Neural cell (in vitro differentiated cells): ENCODE data around the gene JAG2. TPM values are rescaled to one million over a fixed set of nuclear protein-coding genes. Genes with fewer than 3 reads are reported as not detected.

ENCODE experiments used
- H2AFZ ChIP-seq: fragments of 200-600, 300-800 bp; sonication (generic), shearing (Covaris generic); 2 replicates; pipeline ENCODE4 v1.6.0; 2014; ENCODE audit warnings: low read depth, mild to moderate bottlenecking, antibody characterized with exemption, low read length, moderate library complexity
- H3F3A ChIP-seq: fragments of 200-600 bp; shearing (Covaris generic); 2 replicates; pipeline ENCODE4 v1.6.1; 2016; ENCODE audit warnings: mild to moderate bottlenecking, moderate library complexity, mixed read lengths, antibody characterized with exemption, low read length; ENCODE audit not compliant: insufficient read depth, poor library complexity, severe bottlenecking
- H3K27ac ChIP-seq: fragments of 200-600, 300-800 bp; sonication (generic), shearing (Covaris generic); 2 replicates; pipeline ENCODE4 v1.5.1; 2014; ENCODE audit warnings: mild to moderate bottlenecking, low read length, moderate library complexity
- H3K27me3 ChIP-seq: fragments of 300-800, 200-600 bp; sonication (generic), shearing (Covaris generic); 2 replicates; pipeline ENCODE4 v1.6.0; 2014; ENCODE audit warnings: mild to moderate bottlenecking, low read depth, low read length, moderate library complexity; ENCODE audit not compliant: insufficient read depth
- H3K36me3 ChIP-seq: fragments of 300-800, 200-600 bp; sonication (generic), shearing (Covaris generic); 2 replicates; pipeline ENCODE4 v1.5.1; 2014; ENCODE audit warnings: mild to moderate bottlenecking, antibody characterized with exemption, low read length, moderate library complexity; ENCODE audit not compliant: insufficient read depth
- H3K4me2 ChIP-seq: fragments of 300-800, 200-600 bp; sonication (generic), shearing (Covaris generic); 2 replicates; pipeline ENCODE4 v1.6.0; 2014; ENCODE audit warnings: mild to moderate bottlenecking, low read length
- H3K4me3 ChIP-seq: fragments of 300-800, 200-600 bp; sonication (generic), shearing (Covaris generic); 2 replicates; pipeline ENCODE4 v1.5.1; 2014; ENCODE audit warnings: mild to moderate bottlenecking, low read length, moderate library complexity
- H3K79me2 ChIP-seq: fragments of 200-600 bp; shearing (Covaris generic); replicated peaks from 2 replicates; pipeline ENCODE4 v1.6.0; 2014; ENCODE audit warnings: mild to moderate bottlenecking, low read length, moderate library complexity; ENCODE audit not compliant: insufficient read depth
- H3K9ac ChIP-seq: fragments of 300-800, 200-600 bp; sonication (generic), shearing (Covaris generic); 2 replicates; pipeline ENCODE4 v1.6.1; 2016; ENCODE audit warnings: mild to moderate bottlenecking, low read length, mixed read lengths
- H3K9me2 ChIP-seq: fragments of 200-600 bp; shearing (Covaris generic); 2 replicates; pipeline ENCODE4 v1.6.1; 2016; ENCODE audit warnings: mild to moderate bottlenecking, low read length, mixed read lengths; ENCODE audit not compliant: insufficient read depth
- H3K9me3 ChIP-seq: fragments of 200-600, 300-800 bp; sonication (generic), shearing (Covaris generic); 2 replicates; pipeline ENCODE4 v1.6.1; 2016; ENCODE audit warnings: mild to moderate bottlenecking, mixed run types, low read length, moderate library complexity, mixed read lengths
- H4K20me1 ChIP-seq: fragments of 200-600 bp; shearing (Covaris generic); 2 replicates; pipeline ENCODE4 v1.6.1; 2016; ENCODE audit warnings: mild to moderate bottlenecking, mixed run types; ENCODE audit not compliant: insufficient read depth
- CTCF ChIP-seq: fragments of 450-650 bp; IDR thresholded peaks from 2 replicates; pipeline ENCODE4 v1.5.1; 2014; ENCODE audit warnings: antibody characterized with exemption, mild to moderate bottlenecking, moderate library complexity; ENCODE audit not compliant: poor library complexity, severe bottlenecking
- EP300 ChIP-seq: fragments of 450-650 bp; conservative IDR thresholded peaks from 2 replicates; pipeline ENCODE4 v1.6.1; 2014; ENCODE audit warnings: antibody characterized with exemption, mild to moderate bottlenecking, moderate library complexity; ENCODE audit not compliant: poor library complexity, severe bottlenecking
- EZH2 ChIP-seq: fragments of 200-600, 300-800 bp; shearing (Covaris generic), sonication (generic); IDR thresholded peaks from 2 replicates; pipeline ENCODE4 v1.6.1; 2014; ENCODE audit warnings: antibody characterized with exemption, low read length, borderline replicate concordance, mild to moderate bottlenecking; ENCODE audit not compliant: insufficient read depth, poor library complexity, severe bottlenecking
- POLR2AphosphoS5 ChIP-seq: IDR thresholded peaks from 2 replicates; pipeline ENCODE4 v1.6.1; 2012
- RAD21 ChIP-seq: fragments of 450-650 bp; conservative IDR thresholded peaks from 2 replicates; pipeline ENCODE4 v1.6.1; 2014; ENCODE audit warnings: antibody characterized with exemption, mild to moderate bottlenecking, moderate library complexity
- REST ChIP-seq: IDR thresholded peaks from 2 replicates; pipeline ENCODE4 v1.6.1; 2012; ENCODE audit warnings: borderline replicate concordance
- SMC3 ChIP-seq: fragments of 450-650 bp; conservative IDR thresholded peaks from 2 replicates; pipeline ENCODE4 v1.6.1; 2014; ENCODE audit warnings: antibody characterized with exemption, mild to moderate bottlenecking, moderate library complexity; ENCODE audit not compliant: poor library complexity
- TAF1 ChIP-seq: IDR thresholded peaks from 2 replicates; pipeline ENCODE4 v1.6.1; 2012; ENCODE audit warnings: low read depth
- polyA plus RNA-seq: library from polyadenylated mRNA; depleted of rRNA; stranded (reverse); fragments of >200 nt; gene quantifications from 2 replicates; pipeline ENCODE4 v1.2.3, GENCODE V29; 2014

JAG2 gene
- polyA plus RNA-seq, 1 donor from 2014 or later, result 20.3 TPM

- Histone ChIP-seq H3F3A (no peaks in the 10 kb centered on the region), H3K4me2 (no peak overlapping the region), H3K9me2 (no peaks in the 10 kb centered on the region), H3K27ac (no peak overlapping the region), H3K36me3 (no peaks in the 10 kb centered on the region), H3K27me3 (no peaks in the 10 kb centered on the region), H4K20me1 (no peaks in the 10 kb centered on the region), H2AFZ (no peak overlapping the region), H3K9me3 (no peaks in the 10 kb centered on the region), H3K4me3 (no peak overlapping the region), H3K79me2 (no peaks in the 10 kb centered on the region), H3K9ac (no peak overlapping the region)
- TF ChIP-seq RAD21, result no peak
- TF ChIP-seq SMC3, result no peak
- no peak for TF ChIP-seq EP300
- no peak for TF ChIP-seq CTCF
- TF ChIP-seq REST, result no peak
- no peak for TF ChIP-seq TAF1
- no peak for TF ChIP-seq EZH2
- TF ChIP-seq POLR2AphosphoS5, result no peak
These were observed 18.5 kb upstream of the JAG2 start for GRCh38 chr14:105187116-105187515.

GRCh38 chr14:105185973-105186372, 17.4 kb upstream of the JAG2 start:
- no peaks in the 10 kb centered on the region for H3K27me3 ChIP-seq
- TF ChIP-seq SMC3 (no peak), POLR2AphosphoS5 (no peak), RAD21 (no peak), EZH2 (no peak), CTCF (no peak), EP300 (no peak), REST (no peak)
- no peaks in the 10 kb centered on the region for H4K20me1 ChIP-seq
- H3K9me2 ChIP-seq, result no peaks in the 10 kb centered on the region
- H3K4me3 ChIP-seq, result no peak overlapping the region
- no peaks in the 10 kb centered on the region for H3K79me2 ChIP-seq
- no peaks in the 10 kb centered on the region for H3K9me3 ChIP-seq
- H3K9ac ChIP-seq, result no peak overlapping the region
- H3K4me2 ChIP-seq, result no peak overlapping the region
- H3K27ac ChIP-seq, result no peak overlapping the region
- H3K36me3 ChIP-seq, result no peaks in the 10 kb centered on the region
- H2AFZ ChIP-seq, result no peak overlapping the region
- H3F3A ChIP-seq, result no peaks in the 10 kb centered on the region
